ES-I3 (cell line): ENCODE measurements around the gene BRAP.
"Not testable (repeated sequence)": the region's sequence is repeated elsewhere in the genome, so short reads cannot be mapped to it uniquely, and the experiment has no call there.

Experiments used
- H3K36me3 ChIP-seq: 2 replicates; pipeline ENCODE4 v1.6.1; 2013; ENCODE audit warnings: mild to moderate bottlenecking, low read length, control low read depth, moderate library complexity; ENCODE audit not compliant: insufficient read depth
- H3K4me1 ChIP-seq: 2 replicates; pipeline ENCODE4 v1.6.1; 2013; ENCODE audit warnings: mild to moderate bottlenecking, control low read depth, low read length; ENCODE audit not compliant: insufficient read depth
- H3K9ac ChIP-seq: 2 replicates; pipeline ENCODE4 v1.6.1; 2013; ENCODE audit warnings: low read depth, mild to moderate bottlenecking, low read length, moderate library complexity
- H3K9me3 ChIP-seq: 2 replicates; pipeline ENCODE4 v1.6.1; 2013; ENCODE audit warnings: mild to moderate bottlenecking, low read length, moderate library complexity; ENCODE audit not compliant: control insufficient read depth, insufficient read depth

BRAP gene, protein sequence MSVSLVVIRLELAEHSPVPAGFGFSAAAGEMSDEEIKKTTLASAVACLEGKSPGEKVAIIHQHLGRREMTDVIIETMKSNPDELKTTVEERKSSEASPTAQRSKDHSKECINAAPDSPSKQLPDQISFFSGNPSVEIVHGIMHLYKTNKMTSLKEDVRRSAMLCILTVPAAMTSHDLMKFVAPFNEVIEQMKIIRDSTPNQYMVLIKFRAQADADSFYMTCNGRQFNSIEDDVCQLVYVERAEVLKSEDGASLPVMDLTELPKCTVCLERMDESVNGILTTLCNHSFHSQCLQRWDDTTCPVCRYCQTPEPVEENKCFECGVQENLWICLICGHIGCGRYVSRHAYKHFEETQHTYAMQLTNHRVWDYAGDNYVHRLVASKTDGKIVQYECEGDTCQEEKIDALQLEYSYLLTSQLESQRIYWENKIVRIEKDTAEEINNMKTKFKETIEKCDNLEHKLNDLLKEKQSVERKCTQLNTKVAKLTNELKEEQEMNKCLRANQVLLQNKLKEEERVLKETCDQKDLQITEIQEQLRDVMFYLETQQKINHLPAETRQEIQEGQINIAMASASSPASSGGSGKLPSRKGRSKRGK

DNA sequence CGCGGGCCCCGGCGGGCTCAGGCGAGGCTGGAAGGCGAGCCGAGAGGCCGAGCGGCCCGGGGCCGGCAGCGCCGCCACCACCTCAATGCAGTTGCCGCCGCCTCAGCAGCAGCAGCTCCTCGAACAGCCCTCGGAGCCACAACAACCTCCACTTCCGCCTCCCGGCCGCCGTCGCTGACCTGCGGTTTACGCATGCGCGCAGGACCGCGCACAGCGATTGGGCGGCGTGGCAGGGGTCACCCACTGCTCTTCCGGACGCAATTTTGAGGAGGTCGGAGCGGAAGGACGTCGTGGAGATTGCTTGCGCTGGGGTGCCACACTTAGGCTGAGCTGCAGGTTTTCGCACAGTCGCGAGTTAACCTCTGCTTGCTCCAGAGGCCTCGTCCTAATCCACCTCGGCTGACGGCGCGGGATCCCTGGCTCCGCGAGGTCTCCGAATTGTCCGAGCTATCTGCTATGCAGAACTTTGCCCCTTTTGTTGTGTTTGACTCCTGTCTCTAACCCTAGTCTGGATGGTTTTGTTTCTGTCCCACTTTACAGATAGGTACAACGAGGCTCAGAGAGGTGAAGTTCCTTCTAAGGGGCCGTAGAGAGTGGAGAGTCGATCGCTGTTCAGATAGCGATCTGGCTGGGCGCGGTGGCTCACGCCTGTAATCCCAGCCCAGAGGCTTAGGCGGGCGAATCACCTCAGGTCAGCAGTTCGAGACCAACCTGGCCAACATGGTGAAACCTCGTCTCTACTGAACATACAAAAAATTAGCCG, at the start of gene BRAP, which contains the start of gene ACAD10:
TSS of gene BRAP (minus strand) at position 146 of the 763 bp plus-strand sequence. CDS start 164 bp downstream, outside the sequence.
TSS of gene ACAD10 (plus strand) at position 243 of the 763 bp plus-strand sequence. CDS start 6,657 bp downstream, outside the sequence.
- H3K9ac ChIP-seq, result peak within 1 kb of the TSS; percentile 100
- H3K36me3 ChIP-seq, result peaks cover 8% of the 10 kb centered on the region; the same call in 1 of the 2 replicates
- no peaks in the 10 kb centered on the region for H3K9me3 ChIP-seq
- H3K4me1 ChIP-seq, result peaks cover 4% of the 10 kb centered on the region; the same call in 1 of the 2 replicates

DNA sequence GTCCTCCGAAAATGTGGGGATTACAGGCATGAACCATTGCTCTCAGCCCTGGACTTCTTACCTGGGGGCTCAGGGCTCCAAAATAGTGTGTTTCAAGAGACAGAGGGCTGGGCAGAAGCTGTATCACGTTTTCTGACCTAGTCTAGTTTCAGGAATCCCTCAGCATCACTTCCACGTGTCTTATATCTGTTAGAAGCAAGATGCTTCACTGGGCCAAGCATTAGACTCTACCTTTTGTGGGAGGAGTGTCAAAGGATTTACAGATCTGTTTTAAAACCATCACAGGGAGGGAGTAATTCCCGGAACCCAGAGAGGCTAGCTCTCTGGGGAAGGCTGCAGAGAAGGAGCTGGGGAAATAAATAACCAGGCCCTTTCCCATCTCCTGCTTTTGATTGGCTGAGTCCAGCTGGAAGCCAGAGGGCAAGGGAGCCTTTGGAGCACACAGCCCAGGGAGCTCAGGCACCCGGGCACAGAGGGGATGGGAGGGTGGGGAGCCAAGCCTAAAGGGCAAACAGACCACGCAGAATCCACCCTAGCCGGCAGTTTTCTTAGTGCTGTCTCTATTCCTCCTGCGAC, 47.7 kb upstream of the BRAP start:
- Histone ChIP-seq H3K36me3 (peaks cover 6% of the 10 kb centered on the region; the same call in 1 of the 2 replicates), H3K4me1 (no peaks in the 10 kb centered on the region), H3K9me3 (no peaks in the 10 kb centered on the region), H3K9ac (no peak overlapping the region)

DNA sequence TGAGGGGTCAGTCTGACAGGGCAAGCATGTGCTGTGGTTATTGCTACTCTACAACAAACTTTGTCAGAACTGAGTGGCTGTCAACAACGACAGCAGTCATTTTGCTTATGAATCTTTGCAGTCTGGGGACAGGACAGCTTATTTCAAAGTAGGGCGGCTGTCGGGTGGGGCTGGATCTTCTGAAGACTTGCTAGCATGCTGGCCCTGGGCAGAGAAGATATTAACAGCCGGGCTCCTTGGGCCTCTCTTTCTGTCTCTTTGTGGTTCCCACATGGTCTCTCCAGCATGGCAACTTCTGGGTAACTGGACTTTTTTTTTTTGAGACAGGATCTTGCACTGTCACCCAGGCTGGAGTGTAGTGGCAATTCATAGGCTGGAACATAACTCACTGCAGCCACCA, 47.0 kb upstream of the BRAP start:
- H3K9ac ChIP-seq, result no peak overlapping the region
- no peaks in the 10 kb centered on the region for H3K9me3 ChIP-seq
- H3K4me1 ChIP-seq, result no peaks in the 10 kb centered on the region
- H3K36me3 ChIP-seq, result peaks cover 6% of the 10 kb centered on the region; the same call in 1 of the 2 replicates

DNA sequence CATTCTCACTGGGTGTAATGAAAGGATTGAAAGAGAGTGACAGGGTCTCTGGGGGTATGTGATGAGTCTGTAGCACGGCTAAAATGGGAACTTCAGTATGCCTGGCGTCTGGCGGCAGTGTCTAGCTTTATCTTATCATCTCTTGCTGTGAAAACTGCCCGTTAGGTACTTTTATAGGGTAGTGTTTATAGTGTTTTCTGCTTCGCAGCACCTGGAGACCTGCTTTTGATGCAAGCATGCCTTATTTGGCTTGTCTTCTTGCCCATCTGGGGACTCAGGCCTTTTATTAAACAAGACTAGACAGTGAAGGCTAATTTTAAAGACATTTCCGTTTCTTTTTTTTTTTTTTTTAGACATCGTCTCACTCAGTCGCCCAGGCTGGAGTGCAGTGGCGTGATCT, 44.7 kb upstream of the BRAP start:
- Histone ChIP-seq H3K36me3 (no peaks in the 10 kb centered on the region; the same call in 1 of the 2 replicates), H3K4me1 (no peaks in the 10 kb centered on the region), H3K9me3 (no peaks in the 10 kb centered on the region), H3K9ac (no peak overlapping the region)

DNA sequence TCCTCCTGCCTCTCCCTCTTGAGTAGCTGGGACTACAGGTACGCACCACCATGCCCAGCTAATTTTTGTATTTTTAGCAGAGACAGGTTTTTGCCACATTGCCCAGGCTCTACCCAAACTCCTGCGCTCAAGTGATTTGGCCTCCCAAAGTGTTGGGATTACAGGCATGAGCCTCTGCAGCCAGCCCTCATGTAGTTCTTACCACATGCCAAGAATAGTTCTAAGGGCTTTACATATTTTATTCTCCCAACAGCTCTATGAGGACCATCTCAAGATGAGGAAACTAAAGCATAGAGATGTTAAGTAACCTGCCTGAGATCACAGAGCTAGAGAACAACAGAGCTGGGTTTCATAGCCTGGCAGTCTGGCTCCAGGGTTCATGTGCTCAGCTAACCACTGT, 43.0 kb upstream of the BRAP start:
- Histone ChIP-seq H3K9me3 (no peaks in the 10 kb centered on the region; the same call in 1 of the 2 replicates), H3K4me1 (no peaks in the 10 kb centered on the region), H3K36me3 (no peaks in the 10 kb centered on the region; the same call in 1 of the 2 replicates)

DNA sequence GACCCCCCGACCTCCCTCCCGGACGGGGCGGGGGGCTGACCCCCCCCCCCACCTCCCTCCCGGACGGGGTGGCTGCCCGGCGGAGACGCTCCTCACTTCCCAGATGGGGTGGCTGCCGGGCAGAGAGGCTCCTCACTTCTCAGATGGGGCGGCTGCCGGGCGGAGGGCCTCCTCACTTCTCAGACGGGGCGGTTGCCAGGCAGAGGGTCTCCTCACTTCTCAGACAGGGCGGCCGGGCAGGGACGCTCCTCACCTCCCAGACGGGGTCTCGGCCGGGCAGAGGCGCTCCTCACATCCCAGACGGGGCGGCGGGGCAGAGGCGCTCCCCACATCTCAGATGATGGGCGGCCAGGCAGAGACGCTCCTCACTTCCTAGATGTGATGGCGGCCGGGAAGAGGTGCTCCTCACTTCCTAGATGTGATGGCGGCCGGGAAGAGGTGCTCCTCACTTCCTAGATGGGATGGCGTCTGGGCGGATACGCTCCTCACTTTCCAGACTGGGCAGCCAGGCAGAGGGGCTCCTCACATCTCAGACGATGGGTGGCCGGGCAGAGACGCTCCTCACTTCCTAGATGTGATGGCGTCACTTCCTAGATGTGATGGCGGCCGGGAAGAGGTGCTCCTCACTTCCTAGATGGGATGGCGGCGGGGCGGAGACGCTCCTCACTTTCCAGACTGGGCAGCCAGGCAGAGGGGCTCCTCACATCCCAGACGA, 38.0 kb upstream of the BRAP start:
- H3K9me3 ChIP-seq, H3K36me3 ChIP-seq, H3K4me1 ChIP-seq: not testable (repeated sequence)

More for the DNA sequence above, 43.0 kb upstream of the BRAP start:
- H3K9ac ChIP-seq, result no peak overlapping the region

DNA sequence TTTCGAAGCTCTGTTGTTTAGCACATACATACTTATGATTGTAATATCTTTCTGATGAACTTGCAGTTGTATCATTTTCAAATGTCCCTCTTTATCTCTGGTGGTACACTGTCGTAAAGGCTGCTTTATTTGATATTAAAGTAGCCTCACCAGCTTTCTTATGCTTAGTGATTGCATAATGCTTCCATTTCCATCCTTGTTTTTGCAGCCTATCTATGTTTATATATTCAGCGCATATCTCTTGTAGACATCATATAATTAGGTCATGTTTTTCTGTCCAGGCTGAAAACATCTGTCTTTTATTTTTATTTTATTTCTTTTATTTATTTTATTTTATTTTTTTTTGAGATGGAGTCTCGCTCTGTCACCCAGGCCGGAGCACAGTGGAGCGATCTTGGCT, 34.7 kb upstream of the BRAP start:
- H3K4me1 ChIP-seq, result no peaks in the 10 kb centered on the region
- H3K9me3 ChIP-seq, result no peaks in the 10 kb centered on the region; the same call in 1 of the 2 replicates
- no peak overlapping the region for H3K9ac ChIP-seq
- H3K36me3 ChIP-seq, result no peaks in the 10 kb centered on the region; the same call in 1 of the 2 replicates

More for the DNA sequence above, 38.0 kb upstream of the BRAP start:
- not testable (repeated sequence) for H3K9ac ChIP-seq

DNA sequence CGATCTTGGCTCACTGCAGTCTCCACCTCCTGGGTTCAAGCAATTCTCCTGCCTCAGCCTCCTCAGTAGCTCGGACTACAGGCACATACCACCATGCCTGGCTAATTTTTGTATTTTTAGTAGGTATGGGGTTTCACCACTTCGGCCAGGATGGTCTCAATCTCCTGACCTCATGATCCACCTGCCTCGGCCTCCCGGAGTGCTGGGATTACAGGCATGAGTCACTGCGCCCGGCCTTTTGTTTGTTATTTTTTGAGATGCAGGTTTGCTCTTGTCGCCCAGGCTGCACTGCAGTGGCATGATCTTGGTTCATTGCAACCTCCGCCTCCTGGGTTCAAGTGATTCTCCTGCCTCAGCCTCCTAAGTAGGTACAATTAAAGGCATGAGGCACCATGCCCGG, 33.6 kb upstream of the BRAP start:
- not testable (repeated sequence) for H3K9me3 ChIP-seq, H3K9ac ChIP-seq, H3K36me3 ChIP-seq, H3K4me1 ChIP-seq

DNA sequence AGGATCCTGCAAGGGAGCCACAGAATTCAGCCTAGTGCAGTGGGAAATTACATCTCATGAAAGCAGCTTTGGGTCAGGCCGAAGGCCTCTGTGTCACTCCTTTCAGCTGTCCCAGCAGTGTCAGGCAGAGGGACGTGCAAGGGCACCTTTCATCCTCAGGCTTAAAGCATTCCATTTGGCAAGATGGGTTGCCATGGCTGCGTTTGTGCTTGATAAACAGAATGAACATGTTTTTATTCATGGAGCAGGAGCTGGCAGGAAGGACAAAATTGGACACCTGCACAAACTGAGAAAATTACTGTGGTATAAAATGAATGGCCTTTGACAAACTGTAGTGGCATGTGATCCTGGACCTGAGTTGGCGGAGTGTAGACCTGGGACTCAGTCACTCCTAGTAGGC, 29.5 kb upstream of the BRAP start:
- Histone ChIP-seq H3K9ac (no peak overlapping the region), H3K36me3 (peaks cover 9% of the 10 kb centered on the region), H3K4me1 (no peaks in the 10 kb centered on the region), H3K9me3 (no peaks in the 10 kb centered on the region)

DNA sequence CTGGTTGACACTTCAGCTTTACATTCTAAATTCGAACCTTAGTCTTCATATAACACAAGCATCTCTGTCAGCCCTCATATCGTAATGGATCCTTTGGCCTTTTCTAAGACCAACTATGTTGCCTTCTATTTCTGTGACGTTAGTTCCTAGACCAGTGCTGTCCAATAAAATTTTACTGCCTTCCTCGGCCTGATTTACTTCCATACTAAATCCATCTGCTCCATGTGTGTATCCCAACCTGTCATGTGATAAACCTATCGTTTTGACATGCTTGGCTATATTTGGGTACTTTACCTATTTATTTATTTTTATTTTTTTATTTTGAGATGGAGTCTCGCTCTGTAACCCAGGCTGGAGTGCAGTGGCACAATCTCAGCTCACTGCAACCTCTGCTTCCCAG, 20.4 kb upstream of the BRAP start:
- Histone ChIP-seq H3K9me3 (no peaks in the 10 kb centered on the region), H3K4me1 (no peaks in the 10 kb centered on the region), H3K36me3 (peaks cover 10% of the 10 kb centered on the region)

DNA sequence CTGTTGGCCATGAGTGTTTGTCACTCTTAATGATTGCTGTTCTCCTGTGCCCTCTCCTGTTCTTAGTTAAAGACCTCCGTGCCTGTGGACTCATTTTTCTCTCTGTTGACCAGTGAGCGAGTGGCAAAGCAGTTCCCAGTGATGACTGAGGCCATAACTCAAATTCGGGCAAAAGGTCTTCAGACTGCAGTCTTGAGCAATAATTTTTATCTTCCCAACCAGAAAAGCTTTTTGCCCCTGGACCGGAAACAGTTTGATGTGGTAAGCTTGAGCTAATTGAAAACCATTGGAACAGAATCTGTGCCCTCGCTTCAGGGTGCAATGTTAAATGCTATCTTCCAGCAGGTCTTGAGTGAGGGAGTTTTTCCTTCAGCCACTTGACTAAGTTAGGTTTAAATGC, 19.9 kb upstream of the BRAP start:
- Histone ChIP-seq H3K9ac (no peak overlapping the region), H3K36me3 (peaks cover 10% of the 10 kb centered on the region), H3K4me1 (no peaks in the 10 kb centered on the region), H3K9me3 (no peaks in the 10 kb centered on the region)

More for the DNA sequence above, 20.4 kb upstream of the BRAP start:
- no peak overlapping the region for H3K9ac ChIP-seq

DNA sequence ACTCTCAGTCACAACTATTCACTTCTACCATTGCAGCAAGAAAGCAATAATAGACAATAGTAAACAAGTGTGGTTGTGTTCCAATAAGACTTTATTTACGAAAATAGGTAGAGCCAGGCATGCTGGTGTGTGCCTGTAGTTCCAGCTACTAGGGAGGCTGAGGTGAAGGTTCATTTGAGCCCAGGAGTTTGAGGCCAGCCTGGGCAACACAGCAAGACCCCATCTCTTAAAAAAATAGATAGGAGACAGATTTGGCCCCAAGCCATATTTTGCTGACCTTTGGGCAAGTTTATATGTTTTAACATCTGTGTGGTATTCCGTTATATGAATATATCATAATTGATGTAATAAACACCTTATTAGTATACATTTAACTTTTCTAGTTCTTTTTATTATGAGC, 14.2 kb upstream of the BRAP start:
- Histone ChIP-seq H3K9ac (no peak overlapping the region), H3K36me3 (peaks cover 2% of the 10 kb centered on the region; the same call in 1 of the 2 replicates), H3K9me3 (no peaks in the 10 kb centered on the region), H3K4me1 (no peaks in the 10 kb centered on the region)

DNA sequence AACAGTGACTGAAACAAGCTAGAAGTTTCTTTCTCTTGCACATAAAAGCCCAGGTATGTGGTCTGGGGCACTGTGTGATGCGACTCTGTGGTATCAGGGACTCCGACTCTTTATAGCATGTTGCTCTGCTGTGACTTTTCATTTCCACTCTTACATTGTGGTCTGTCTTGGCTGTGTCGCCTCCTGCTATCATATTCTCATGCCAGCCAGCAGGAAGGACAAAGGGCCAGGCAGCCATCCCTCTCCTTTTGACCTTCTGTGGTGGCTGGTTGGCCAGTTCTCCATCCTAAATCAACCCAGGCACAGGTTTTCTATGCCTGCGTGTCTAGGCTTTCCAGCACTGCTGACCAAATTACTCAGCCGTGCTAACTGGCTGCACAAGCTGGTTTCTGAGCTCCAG, 8.1 kb upstream of the BRAP start:
- Histone ChIP-seq H3K36me3 (peaks cover 3% of the 10 kb centered on the region; the same call in 1 of the 2 replicates), H3K4me1 (no peaks in the 10 kb centered on the region), H3K9me3 (no peaks in the 10 kb centered on the region), H3K9ac (no peak overlapping the region)
